Panc1 (cell line): ENCODE results near the gene HSDL1. TPM values are rescaled to one million over a fixed set of nuclear protein-coding genes. Genes with fewer than 3 reads are reported as not detected.
A peak's percentile ranks its signal among the peaks of the same experiment; 100 is the strongest.

Experiments used
- ATAC-seq: fragments of 200-7000 bp; cut with Tn5 transposase; 2 replicates; pipeline ENCODE4 v1.9.1; 2020; ENCODE audit warnings: mild to moderate bottlenecking, moderate library complexity
- BruUV-seq: library from RNA; stranded (reverse); fragments of 400-500 nt; replicated peaks from 2 replicates; lab custom pipeline; 2021; lab: Mats Ljungman, UMichigan
- CTCF ChIA-PET: fragments of 300-600 bp; sonication (Branson Sonifier 250); formaldehyde crosslinking; loops from one replicate; lab custom pipeline; 2022; ENCODE audit warnings: antibody characterized with exemption; lab: Charles Lee
- POLR2A ChIA-PET: fragments of 300-600 bp; sonication (Branson Sonifier 250); formaldehyde crosslinking; loops from one replicate; lab custom pipeline; 2022; ENCODE audit warnings: antibody characterized with exemption; lab: Charles Lee
- DNase-seq: peaks from one replicate; pipeline ENCODE4 v3.0.0-alpha.2; 2010; ENCODE audit warnings: low read depth, low spot score
- H3K27ac ChIP-seq: 2 replicates; pipeline ENCODE4 v1.5.1; 2011; ENCODE audit warnings: mild to moderate bottlenecking, low read length, inconsistent platforms
- H3K27me3 ChIP-seq: fragments of 200-500 bp; sonication (Bioruptor generic); 2 replicates; pipeline ENCODE4 v1.6.0; 2014; ENCODE audit warnings: low read length, inconsistent platforms; ENCODE audit not compliant: control insufficient read depth, insufficient read depth
- H3K36me3 ChIP-seq: fragments of 200-500 bp; sonication (Bioruptor generic); 2 replicates; pipeline ENCODE4 v1.5.1; 2014; ENCODE audit warnings: inconsistent platforms, mild to moderate bottlenecking, low read length, moderate library complexity; ENCODE audit not compliant: control insufficient read depth, insufficient read depth
- H3K4me1 ChIP-seq: 2 replicates; pipeline ENCODE4 v1.5.1; 2011; ENCODE audit warnings: inconsistent platforms, mild to moderate bottlenecking, low read length, moderate library complexity; ENCODE audit not compliant: control insufficient read depth, insufficient read depth
- H3K4me3 ChIP-seq, 2 experiments: 2 replicates each; pipeline ENCODE4 v1.5.1; 2011 to 2012; ENCODE audit warnings: low read depth in 2 of 2, low read length in 2 of 2, mild to moderate bottlenecking in 2 of 2, inconsistent platforms in 1 of 2, moderate library complexity in 1 of 2
- H3K9me3 ChIP-seq: fragments of 200-500 bp; sonication (Bioruptor generic); 2 replicates; pipeline ENCODE4 v1.5.1; 2014; ENCODE audit warnings: low read depth, mild to moderate bottlenecking, inconsistent platforms, low read length, moderate library complexity; ENCODE audit not compliant: control insufficient read depth, insufficient read depth
- POLR2AphosphoS5 ChIP-seq: IDR thresholded peaks from 2 replicates; pipeline ENCODE4 v1.6.1; 2012; ENCODE audit warnings: mild to moderate bottlenecking, low read depth, low read length, moderate library complexity
- REST ChIP-seq, 2 experiments: IDR thresholded peaks; 2 replicates each; pipeline ENCODE4 v1.6.1; 2011 to 2012; ENCODE audit warnings: low read depth in 2 of 2, control low read depth in 1 of 2, low read length in 1 of 2, mild to moderate bottlenecking in 1 of 2, moderate library complexity in 1 of 2; ENCODE audit not compliant: insufficient read depth in 1 of 2
- SIN3A ChIP-seq: IDR thresholded peaks from 2 replicates; pipeline ENCODE4 v1.6.1; 2012; ENCODE audit warnings: low read depth, mild to moderate bottlenecking, low read length, moderate library complexity, borderline replicate concordance; ENCODE audit not compliant: insufficient read depth
- TCF7L2 ChIP-seq: IDR thresholded peaks from 2 replicates; pipeline ENCODE4 v1.6.1; 2011; ENCODE audit warnings: mild to moderate bottlenecking, low read depth, low read length, inconsistent platforms
- in situ Hi-C: cut with HindIII; loops from 2 replicates; pipeline ENCODE4 v1.10.0; 2016; ENCODE audit warnings: low sequenced_read_pairs, low pct_unique_long_range_greater_than_20kb
- intact Hi-C: fragments of 100-400 bp; cut with micrococcal nuclease; formaldehyde crosslinking; loops from one replicate; pipeline ENCODE4 v1.10.0; 2022; ENCODE audit not compliant: unreplicated experiment
- total RNA-seq: library from RNA; stranded (reverse); gene quantifications from one replicate; pipeline ENCODE4 v1.2.1, GENCODE V29; 2021; ENCODE audit not compliant: unreplicated experiment
- TF ChIP-seq, protein P1 (sequence below): fragments of 450-650 bp; IDR thresholded peaks from 2 replicates; pipeline ENCODE4 v1.5.1; 2017; ENCODE audit warnings: mild to moderate bottlenecking

The HSDL1 gene
- total RNA-seq, 1 experiment from 2014 or later, result 24.6 TPM

DNA sequence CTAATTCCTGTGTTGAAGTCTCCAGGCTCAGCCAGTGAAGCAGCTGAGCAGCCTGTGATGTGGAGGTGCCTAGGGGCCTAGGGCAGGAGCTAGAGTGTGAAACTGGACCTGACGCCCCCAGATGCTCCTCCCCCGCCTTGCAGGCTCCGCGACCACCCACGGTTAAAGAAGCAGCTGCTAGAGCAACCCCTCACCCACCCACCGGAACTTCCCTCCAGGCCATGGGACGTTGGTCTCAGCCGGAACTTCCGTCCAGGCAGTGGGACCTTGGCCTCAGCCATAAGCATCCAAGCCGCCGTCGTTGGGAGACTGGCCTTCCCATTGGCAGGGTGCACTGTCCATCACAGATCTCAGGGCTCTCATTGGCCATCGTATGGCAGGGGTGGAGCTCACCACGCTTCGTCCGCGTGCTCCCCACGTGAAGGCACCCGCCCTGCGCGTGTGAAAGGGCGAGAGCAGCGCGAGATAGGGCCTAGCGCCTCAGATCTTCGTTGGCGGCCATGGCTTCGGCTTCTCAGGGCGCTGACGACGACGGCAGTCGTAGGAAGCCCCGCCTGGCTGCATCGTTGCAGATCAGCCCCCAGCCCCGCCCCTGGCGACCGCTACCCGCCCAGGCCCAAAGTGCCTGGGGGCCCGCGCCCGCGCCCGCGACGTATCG, 45.9 kb upstream of the HSDL1 start, which contains the start of gene ADAD2:
Gene ADAD2 (plus strand): TSS at position 427 of the 658 bp plus-strand sequence. CDS start 74 bp downstream, at position 501.
- intact Hi-C loops, result no loop called here
- CTCF ChIA-PET, result no interaction called here
- BruUV-seq, result no TSS peak
- no peaks in the 10 kb centered on the region for H3K4me1 ChIP-seq
- TF ChIP-seq POLR2AphosphoS5 (no peak), REST (IDR thresholded peaks at IDR 0.05; ENCODE audit: insufficient read depth in 1 of 2, low read depth in 2 of 2, low read length in 1 of 2) (no peak), TCF7L2 (no peak), SIN3A (no peak)
- TF ChIP-seq, protein P1, sequence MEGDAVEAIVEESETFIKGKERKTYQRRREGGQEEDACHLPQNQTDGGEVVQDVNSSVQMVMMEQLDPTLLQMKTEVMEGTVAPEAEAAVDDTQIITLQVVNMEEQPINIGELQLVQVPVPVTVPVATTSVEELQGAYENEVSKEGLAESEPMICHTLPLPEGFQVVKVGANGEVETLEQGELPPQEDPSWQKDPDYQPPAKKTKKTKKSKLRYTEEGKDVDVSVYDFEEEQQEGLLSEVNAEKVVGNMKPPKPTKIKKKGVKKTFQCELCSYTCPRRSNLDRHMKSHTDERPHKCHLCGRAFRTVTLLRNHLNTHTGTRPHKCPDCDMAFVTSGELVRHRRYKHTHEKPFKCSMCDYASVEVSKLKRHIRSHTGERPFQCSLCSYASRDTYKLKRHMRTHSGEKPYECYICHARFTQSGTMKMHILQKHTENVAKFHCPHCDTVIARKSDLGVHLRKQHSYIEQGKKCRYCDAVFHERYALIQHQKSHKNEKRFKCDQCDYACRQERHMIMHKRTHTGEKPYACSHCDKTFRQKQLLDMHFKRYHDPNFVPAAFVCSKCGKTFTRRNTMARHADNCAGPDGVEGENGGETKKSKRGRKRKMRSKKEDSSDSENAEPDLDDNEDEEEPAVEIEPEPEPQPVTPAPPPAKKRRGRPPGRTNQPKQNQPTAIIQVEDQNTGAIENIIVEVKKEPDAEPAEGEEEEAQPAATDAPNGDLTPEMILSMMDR, result no peak
- no peak for ATAC-seq
- in situ Hi-C loops, result no loop called here
- POLR2A ChIA-PET, result no interaction called here
- H3K4me3 ChIP-seq, result no peak within 1 kb of the TSS
- DNase-seq, result no peak
- no peaks in the 10 kb centered on the region for H3K9me3 ChIP-seq
- H3K36me3 ChIP-seq, result peaks cover 4% of the 10 kb centered on the region; the same call in 1 of the 2 replicates
- no peak within 1 kb of the TSS for H3K27ac ChIP-seq
- no peaks in the 10 kb centered on the region for H3K27me3 ChIP-seq

- H3K9me3 ChIP-seq, result no peaks in the 10 kb centered on the region
- BruUV-seq, result TSS peak; percentile 83
- H3K27ac ChIP-seq, result peak within 1 kb of the TSS; percentile 86
- H3K36me3 ChIP-seq, result peaks cover 4% of the 10 kb centered on the region; the same call in 1 of the 2 replicates
- intact Hi-C loops, result loop anchor here (10.0 kb wide), 1 partner anchor 298 kb away; no protein-coding TSS in a partner anchor
- no peaks in the 10 kb centered on the region for H3K27me3 ChIP-seq
- in situ Hi-C loops, result no loop called here
- TF ChIP-seq, protein P1, result peak; percentile 95
- TF ChIP-seq TCF7L2 (no peak), POLR2AphosphoS5 (peak; percentile 71), REST (IDR thresholded peaks at IDR 0.05; ENCODE audit: insufficient read depth in 1 of 2, low read depth in 2 of 2, low read length in 1 of 2) (no peak), SIN3A (peak; percentile 59; the same call in 1 of the 2 replicates)
- peak within 1 kb of the TSS; percentile 85 to 97 for H3K4me3 ChIP-seq
- ATAC-seq (peak; percentile 96), DNase-seq (peak; percentile 69)
- POLR2A ChIA-PET, result no interaction called here
- no peaks in the 10 kb centered on the region for H3K4me1 ChIP-seq
- CTCF ChIA-PET, result interaction anchor here (0.6 to 1.2 kb wide), 12 partner anchors 10 to 1414 kb away, joined by 3 to 11 read pairs (median 5); no protein-coding TSS in a partner anchor
These were observed 41.9 kb upstream of the HSDL1 start, which contains the start of gene TAF1C for GRCh38 chr16:84186685-84187437. TAF1C (minus strand) TSS chr16:84187057; CDS start chr16:84184988, 2,069 bp downstream.
